Endometrium (tissue), 2 donors: ENCODE measurements around the gene AKR7A3.

Experiments
- FAIRE-seq: peaks from 2 replicates; lab custom pipeline; 2012; peaks lifted over from hg19 to GRCh38; lab: Jason Lieb, UNC
- donor health status: control.
- donor health status: control.

Gene AKR7A3

DNA sequence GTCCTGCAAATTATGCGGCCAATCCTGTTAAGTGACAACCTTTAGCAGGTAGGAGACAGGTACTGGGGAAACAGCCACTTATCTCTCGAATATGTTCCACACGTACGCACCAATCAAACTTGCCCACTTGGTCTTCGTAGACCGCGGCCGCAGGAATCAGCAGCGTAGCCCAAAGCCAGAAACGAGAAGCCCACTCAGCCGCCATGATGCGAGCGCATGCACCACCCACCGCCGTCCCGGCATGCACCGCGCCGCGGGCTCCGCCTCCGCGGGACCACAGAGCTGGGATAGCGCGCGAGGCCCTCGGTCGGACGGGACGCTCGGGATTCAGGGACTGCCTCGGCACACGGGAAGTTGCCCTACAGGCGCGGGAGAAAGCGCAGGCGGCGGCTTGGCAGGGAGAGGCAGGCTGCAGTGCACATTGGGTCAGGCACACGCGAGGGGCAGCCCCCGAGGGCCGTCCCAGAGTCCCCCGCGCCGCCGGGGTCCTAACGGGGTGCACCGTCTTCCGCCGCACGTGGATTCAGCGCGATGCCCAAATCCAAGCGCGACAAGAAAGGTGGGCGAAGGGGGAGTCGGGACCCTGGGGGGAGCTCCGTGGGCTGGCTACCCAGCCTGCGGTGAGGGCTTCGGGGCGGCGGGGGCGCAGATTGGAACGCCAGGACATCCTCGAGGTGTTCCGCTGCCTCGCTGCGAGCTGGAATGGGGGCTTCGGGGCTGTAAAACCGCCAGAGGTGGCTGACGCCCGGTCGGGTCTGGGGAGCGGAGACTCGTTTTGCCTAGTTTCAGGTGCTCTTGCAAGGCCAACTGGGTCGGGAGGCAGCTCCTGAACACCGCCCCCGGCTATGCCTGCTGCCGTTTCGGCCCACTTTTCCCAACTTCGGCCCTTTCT, 37.0 kb downstream of the AKR7A3 start, which contains the start of the genes EMC1 and MRTO4:
Gene EMC1 (minus strand): TSS at position 220 of the 892 bp plus-strand sequence. CDS start 15 bp downstream, at position 205.
Gene MRTO4 (plus strand): TSS at position 501 of the 892 bp plus-strand sequence. CDS start 31 bp downstream, at position 532.
- FAIRE-seq, result no peak

- FAIRE-seq, result no peak
Measured at GRCh38 chr1:19250629-19251304, 37.8 kb downstream of the AKR7A3 start.

DNA sequence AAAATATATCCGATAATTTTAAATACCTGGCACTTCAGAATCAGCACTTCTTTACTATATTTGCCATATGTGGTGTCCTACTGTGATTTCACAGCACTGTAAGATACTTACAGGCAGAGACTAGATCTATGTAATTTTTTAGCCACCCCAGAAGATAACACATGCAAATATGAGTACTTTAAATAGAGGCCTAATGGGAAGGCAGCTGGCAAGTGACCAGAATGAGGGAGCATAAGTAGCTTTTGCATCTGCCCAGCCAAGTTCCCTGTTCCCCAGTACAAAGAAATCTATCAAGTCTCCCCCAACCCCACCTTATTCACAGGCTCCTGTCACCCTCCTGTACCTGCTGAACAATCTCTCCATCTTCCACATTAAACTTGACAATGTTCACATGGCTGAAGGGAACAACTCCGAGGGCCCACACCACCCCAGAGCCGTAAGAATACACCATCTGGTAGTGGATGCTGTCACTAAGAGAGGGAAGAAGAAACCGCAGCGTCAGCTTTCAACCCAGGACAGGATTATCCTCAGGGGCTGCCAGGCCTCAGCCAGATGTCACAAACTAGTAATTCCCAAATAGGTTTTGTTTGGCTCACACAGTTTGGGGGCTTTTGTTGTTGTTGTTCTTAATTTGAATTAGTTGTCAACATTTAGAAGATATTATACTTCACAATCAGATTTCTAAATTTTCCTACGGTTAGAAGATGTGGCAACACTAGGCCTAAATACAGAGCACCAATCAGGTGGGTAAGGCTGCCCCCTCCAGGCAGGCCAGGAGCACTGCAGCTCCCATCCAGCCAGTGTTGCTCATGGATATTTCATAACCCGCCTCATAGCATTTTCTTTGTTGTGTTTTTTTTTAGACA, 47.7 kb downstream of the AKR7A3 start:
- FAIRE-seq, result peak; percentile 15

DNA sequence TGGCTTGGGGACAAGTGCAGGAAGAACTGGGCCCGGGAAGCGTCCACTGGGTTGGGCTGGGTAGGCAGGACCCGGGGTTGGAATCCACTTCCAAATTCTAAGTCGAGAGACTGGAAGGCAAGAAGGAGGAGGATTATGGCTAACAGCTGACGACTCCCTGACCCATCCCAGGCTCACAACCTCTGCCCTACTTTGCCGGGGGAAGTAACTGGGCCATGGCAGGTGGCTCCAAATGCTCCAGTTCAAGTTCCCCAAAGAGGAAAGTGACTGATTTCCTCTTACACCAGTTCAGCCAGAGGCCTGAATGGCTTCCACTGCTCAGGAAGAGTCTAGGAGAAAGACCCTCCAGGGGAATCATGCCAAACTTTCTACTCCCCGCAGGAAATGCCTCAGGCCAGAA, 48.7 kb downstream of the AKR7A3 start:
- no peak for FAIRE-seq

- FAIRE-seq, result no peak
Measured at GRCh38 chr1:19234224-19234623, 54.3 kb downstream of the AKR7A3 start.
